ENCODE measurements around the gene IGF1R.

DNA sequence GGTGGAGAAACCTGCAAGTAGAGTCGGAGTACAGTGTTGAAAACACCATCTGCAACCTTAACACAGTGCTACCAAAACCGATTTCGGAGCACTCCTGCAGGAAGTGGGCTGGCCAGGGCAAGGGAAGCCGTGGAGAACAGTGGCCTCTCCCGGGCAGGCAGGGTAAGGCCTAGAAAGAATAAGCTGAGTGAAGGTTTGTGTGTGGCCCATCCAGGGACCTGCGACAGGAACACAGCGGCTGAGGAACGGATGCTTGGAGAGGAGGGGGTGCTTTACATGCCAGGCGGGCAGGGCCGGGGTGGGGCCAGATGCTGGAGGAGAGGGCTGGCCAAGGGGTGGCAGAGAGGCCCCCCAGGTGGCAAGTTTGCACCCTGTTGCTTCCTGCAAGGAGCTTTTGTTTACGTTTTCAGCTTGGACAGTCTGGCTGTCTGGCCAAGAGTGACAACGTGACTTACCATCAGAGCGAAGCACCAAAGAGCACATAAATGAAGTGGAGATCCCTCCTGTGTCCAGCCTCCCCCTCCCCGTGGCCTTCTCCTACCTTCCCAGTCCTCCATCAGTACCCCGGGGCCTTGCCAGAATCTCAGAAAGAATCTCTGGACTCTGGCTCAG lies 202.7 kb downstream of the IGF1R start:
- TF ChIP-seq POLR2AphosphoS5 (IDR thresholded peaks at IDR 0.05) (peak in 1 of 3 donors; percentile 12), CTCF (IDR thresholded peaks at IDR 0.05) (peak; percentile 69 to 78 (median 77))

All from transverse colon (tissue), 4 donors.